Measurements from ENCODE around the gene PPP1R12A. TPM values are rescaled to one million over a fixed set of nuclear protein-coding genes. Genes with fewer than 3 reads are reported as not detected.

PPP1R12A gene
- polyA plus RNA-seq, 3 donors = 26.2 to 57.2 (median 33.1) TPM

GRCh38 chr12:79870916-79871315 lies 64.0 kb downstream of the PPP1R12A start:
- no peak overlapping the region for H3K27ac ChIP-seq (ENCODE audit: low read depth in 1 of 2, low read length in 2 of 2)
- no peak for DNase-seq
- peaks cover 0 to 7% (median 3%) of the 10 kb centered on the region in 7 donors for H3K9me3 Mint-ChIP-seq
- no peak for TF ChIP-seq CTCF (IDR thresholded peaks at IDR 0.05)
- peaks cover 0 to 2% (median 0%) of the 10 kb centered on the region in 3 donors for H3K27me3 Mint-ChIP-seq (ENCODE audit: low read depth in 3 of 3)
- intact Hi-C loops (cut with micrococcal nuclease) = no loop called here
- no peak overlapping the region for H3K4me3 ChIP-seq (replicated peaks in 1 of 3; ENCODE audit: low read depth in 2 of 3, low read length in 3 of 3)
- peaks cover 35% of the 10 kb centered on the region for H3K4me1 Mint-ChIP-seq
- peaks cover 13 to 42% of the 10 kb centered on the region in 2 donors for H3K36me3 ChIP-seq (replicated peaks in 1 of 2; ENCODE audit: control insufficient read depth in 1 of 2, insufficient read depth in 2 of 2, low read length in 2 of 2)
- H3K4me1 ChIP-seq (ENCODE audit: control insufficient read depth in 1 of 2, insufficient read depth in 2 of 2, low read length in 2 of 2) = peaks cover 27 to 32% of the 10 kb centered on the region in 2 donors
- H3K9me3 ChIP-seq (replicated peaks in 1 of 2; ENCODE audit: control insufficient read depth in 1 of 2, insufficient read depth in 1 of 2, low read length in 2 of 2) = no peaks in the 10 kb centered on the region
- peak overlapping the region in 1 of 7 donors; percentile 26 for H3K27ac Mint-ChIP-seq
- peak overlapping the region; percentile 59 for H3K4me2 ChIP-seq (replicated peaks; ENCODE audit: extremely low read depth, low read length, poor library complexity, severe bottlenecking)
- H3K79me2 ChIP-seq (ENCODE audit: insufficient read depth, low read length) = peaks cover 91% of the 10 kb centered on the region
- H4K20me1 ChIP-seq (ENCODE audit: insufficient read depth, low read length) = peaks cover 90% of the 10 kb centered on the region
- H3K9ac ChIP-seq (ENCODE audit: insufficient read depth, low read length, poor library complexity, severe bottlenecking) = no peak overlapping the region
- peaks cover 33 to 34% of the 10 kb centered on the region in 2 donors for H3K36me3 Mint-ChIP-seq
- H2AFZ ChIP-seq (ENCODE audit: insufficient read depth, low read depth, low read length, poor library complexity, severe bottlenecking) = no peak overlapping the region
- no peaks in the 10 kb centered on the region for H3K27me3 ChIP-seq (ENCODE audit: control insufficient read depth in 2 of 2, insufficient read depth in 2 of 2, low read length in 2 of 2)
- H3K4me3 Mint-ChIP-seq = no peak overlapping the region

- no peak overlapping the region for H3K27ac ChIP-seq (ENCODE audit: low read depth in 1 of 2, low read length in 2 of 2)
- no peak for TF ChIP-seq CTCF (IDR thresholded peaks at IDR 0.05)
- H3K9ac ChIP-seq (ENCODE audit: insufficient read depth, low read length, poor library complexity, severe bottlenecking) = no peak overlapping the region
- H3K4me1 Mint-ChIP-seq = peaks cover 27% of the 10 kb centered on the region
- 0% methylated on average over 2 of the region's 8 CpGs for WGBS (ENCODE audit: insufficient coverage)
- H3K4me2 ChIP-seq (replicated peaks; ENCODE audit: extremely low read depth, low read length, poor library complexity, severe bottlenecking) = no peak overlapping the region
- peaks cover 0 to 2% (median 0%) of the 10 kb centered on the region in 3 donors for H3K27me3 Mint-ChIP-seq (ENCODE audit: low read depth in 3 of 3)
- no peak for DNase-seq
- H3K36me3 ChIP-seq (replicated peaks in 1 of 2; ENCODE audit: control insufficient read depth in 1 of 2, insufficient read depth in 2 of 2, low read length in 2 of 2) = peaks cover 3 to 20% of the 10 kb centered on the region in 2 donors
- intact Hi-C loops (cut with micrococcal nuclease) = no loop called here
- H3K4me3 ChIP-seq (replicated peaks in 1 of 3; ENCODE audit: low read depth in 2 of 3, low read length in 3 of 3) = no peak overlapping the region
- H4K20me1 ChIP-seq (ENCODE audit: insufficient read depth, low read length) = peaks cover 91% of the 10 kb centered on the region
- H3K36me3 Mint-ChIP-seq = peaks cover 16 to 50% of the 10 kb centered on the region in 2 donors
- peaks cover 0 to 4% (median 2%) of the 10 kb centered on the region in 7 donors for H3K9me3 Mint-ChIP-seq
- H2AFZ ChIP-seq (ENCODE audit: insufficient read depth, low read depth, low read length, poor library complexity, severe bottlenecking) = no peak overlapping the region
- H3K9me3 ChIP-seq (replicated peaks in 1 of 2; ENCODE audit: control insufficient read depth in 1 of 2, insufficient read depth in 1 of 2, low read length in 2 of 2) = no peaks in the 10 kb centered on the region
- no peaks in the 10 kb centered on the region for H3K4me1 ChIP-seq (ENCODE audit: control insufficient read depth in 1 of 2, insufficient read depth in 2 of 2, low read length in 2 of 2)
- H3K4me3 Mint-ChIP-seq = no peak overlapping the region
- peaks cover 95% of the 10 kb centered on the region for H3K79me2 ChIP-seq (ENCODE audit: insufficient read depth, low read length)
- H3K27ac Mint-ChIP-seq = peak overlapping the region in 1 of 7 donors; percentile 28
- H3K27me3 ChIP-seq (ENCODE audit: control insufficient read depth in 2 of 2, insufficient read depth in 2 of 2, low read length in 2 of 2) = no peaks in the 10 kb centered on the region
These were observed 75.3 kb downstream of the PPP1R12A start for GRCh38 chr12:79859646-79860045.

Measured in CD14-positive monocyte (primary cell).